LHCN-M2 (cell line): ENCODE data around the gene CHRNB4. TPM values are rescaled to one million over a fixed set of nuclear protein-coding genes. Genes with fewer than 3 reads are reported as not detected.
"Not testable (repeated sequence)": the region's sequence is repeated elsewhere in the genome, so short reads cannot be mapped to it uniquely, and the experiment has no call there.

Source experiments
- DNase-seq: peaks from one replicate; pipeline ENCODE4 v3.0.0-alpha.2; 2012; ENCODE audit warnings: low read depth
- polyA plus RNA-seq: library from polyadenylated mRNA; unstranded; fragments of >200 nt; gene quantifications from one replicate; pipeline ENCODE4 v1.2.1, GENCODE V29; 2012; ENCODE audit warnings: missing spikeins
- total RNA-seq: library from RNA; depleted of rRNA; stranded (reverse); fragments of >200 nt; gene quantifications from 2 replicates; pipeline ENCODE4 v1.2.3, GENCODE V29; 2014; rRNA removed

The CHRNB4 gene, protein sequence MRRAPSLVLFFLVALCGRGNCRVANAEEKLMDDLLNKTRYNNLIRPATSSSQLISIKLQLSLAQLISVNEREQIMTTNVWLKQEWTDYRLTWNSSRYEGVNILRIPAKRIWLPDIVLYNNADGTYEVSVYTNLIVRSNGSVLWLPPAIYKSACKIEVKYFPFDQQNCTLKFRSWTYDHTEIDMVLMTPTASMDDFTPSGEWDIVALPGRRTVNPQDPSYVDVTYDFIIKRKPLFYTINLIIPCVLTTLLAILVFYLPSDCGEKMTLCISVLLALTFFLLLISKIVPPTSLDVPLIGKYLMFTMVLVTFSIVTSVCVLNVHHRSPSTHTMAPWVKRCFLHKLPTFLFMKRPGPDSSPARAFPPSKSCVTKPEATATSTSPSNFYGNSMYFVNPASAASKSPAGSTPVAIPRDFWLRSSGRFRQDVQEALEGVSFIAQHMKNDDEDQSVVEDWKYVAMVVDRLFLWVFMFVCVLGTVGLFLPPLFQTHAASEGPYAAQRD
- not detected in 2 replicates for total RNA-seq
- polyA plus RNA-seq = not detected

DNA sequence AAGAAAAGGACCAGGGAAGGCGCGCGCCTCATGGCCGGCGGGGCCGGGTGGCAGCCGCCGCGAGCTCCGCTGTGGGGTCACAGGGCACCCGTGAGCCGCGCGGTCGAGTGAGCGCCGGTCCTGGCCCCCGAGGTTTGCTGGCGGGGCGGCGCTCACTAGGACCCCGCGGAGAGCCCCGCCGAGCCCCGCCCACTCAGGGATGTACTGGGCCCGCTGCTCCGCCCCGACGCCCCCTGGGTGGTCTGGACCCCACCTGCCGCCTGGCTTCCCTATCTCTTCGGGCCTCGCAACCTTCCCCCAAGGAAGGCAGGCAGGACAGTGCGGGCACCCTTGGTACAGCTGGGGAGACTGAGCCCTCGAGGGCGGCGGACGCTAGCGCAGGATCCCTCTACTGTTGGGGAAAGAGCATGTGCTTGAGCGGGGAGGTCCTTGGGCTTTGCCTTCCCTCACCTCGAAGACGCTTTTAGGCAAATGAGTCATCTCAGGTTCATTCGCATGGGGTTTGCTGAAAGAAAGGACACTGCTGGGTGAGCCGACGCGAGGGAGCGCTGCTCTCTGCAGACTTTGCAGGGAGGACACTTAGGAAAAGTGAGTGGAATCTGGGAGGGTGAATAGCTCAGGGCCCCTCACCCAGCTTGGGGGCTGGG, at the start of gene CHRNB4:
Gene CHRNB4 (minus strand): TSS at position 109 of the 647 bp plus-strand sequence. CDS start 77 bp downstream, at position 32.
- no peak for DNase-seq

DNA sequence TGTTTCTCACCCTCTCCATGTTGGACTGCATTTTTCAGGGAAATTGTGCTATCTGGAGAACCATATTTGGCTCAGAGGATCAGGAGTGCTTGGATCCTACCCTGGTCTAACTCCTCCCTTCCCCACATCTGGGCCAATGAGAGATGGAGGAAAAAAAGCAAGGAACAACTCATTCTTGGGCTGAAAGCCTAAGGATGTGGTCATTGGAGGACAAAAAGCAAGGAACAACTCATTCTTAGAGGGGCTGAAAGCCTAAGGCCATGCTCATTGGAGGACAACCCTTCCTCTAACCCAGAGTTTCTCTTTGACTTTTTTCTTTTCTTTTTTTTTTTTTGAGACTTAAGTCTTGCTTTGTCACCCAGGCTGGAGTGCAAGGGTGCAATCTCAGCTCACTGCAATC, 48.6 kb upstream of the CHRNB4 start:
- DNase-seq = no peak

DNA sequence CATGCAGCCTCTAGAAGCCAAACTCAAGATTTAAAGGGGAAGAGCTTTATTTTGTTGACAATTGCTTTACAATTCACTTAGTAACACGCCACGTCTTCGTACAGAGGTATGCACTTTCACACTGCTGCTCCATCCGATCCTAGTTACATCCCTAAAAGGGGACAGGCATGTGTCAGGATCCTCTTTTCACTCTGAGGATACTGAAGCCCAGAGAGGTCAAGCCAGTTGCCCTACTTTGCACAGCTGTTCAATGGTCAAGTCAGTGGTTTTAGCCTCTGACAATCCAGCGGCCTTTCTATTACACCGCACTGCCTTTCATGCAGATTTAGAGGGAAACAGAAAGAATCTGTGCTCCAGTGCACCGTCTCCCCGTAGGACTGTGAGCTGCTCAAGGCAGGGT, 44.9 kb upstream of the CHRNB4 start:
- DNase-seq = no peak

DNA sequence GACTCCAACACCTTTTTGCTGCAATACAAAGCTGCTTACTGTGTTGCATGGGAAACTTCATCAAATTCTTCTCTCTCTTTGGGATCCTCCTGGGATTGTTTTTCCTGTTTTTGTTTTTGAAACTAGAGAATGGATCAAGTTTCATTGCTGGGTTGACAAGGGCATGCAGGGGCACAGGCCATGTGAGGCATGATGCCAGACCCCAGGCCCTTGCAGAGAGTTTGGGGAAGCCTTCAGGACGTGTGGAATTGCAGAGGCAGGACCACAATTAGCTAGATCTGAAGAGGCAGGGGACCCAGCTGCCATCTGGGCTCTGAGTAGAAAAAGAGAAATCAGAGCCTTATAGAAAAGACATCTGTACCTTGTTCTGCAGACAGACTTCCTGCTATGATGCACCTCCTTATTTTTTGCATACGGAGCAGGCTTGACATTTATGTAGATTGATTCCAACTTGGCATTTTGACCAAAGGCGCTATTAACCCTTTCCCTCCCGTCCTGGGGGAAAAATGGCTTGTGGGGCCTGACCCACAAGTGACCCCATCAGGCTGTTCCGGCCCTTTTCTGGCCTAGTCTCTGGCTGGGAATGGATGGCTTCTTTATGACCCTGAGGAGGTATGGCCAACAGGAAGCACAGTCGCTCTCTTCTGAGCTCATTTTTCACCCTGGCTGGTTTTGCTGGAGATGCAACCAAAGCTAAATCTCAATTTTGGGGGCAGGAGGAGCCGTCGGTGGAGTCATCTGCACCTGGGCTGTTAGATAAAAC, 44.3 kb upstream of the CHRNB4 start:
- DNase-seq = no peak

DNA sequence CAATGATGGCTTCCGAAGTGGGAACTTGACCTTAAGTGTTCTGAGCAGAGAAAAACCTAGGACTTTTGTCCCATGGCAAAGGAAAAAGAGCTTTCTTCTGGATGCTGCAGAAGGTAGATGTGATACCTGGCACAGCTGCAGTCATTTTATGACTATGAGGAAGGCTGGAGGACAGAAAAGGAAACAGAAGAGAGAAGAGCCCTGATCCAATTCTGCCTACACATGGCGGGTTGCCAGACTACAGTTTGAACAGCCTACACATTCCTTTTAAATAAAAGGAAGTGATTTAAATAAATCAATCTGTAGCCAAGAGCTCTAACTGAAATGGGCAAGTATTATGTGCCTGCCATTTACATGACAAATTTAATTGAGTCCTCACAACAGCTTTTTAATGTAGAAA, 43.6 kb upstream of the CHRNB4 start:
- DNase-seq = no peak

DNA sequence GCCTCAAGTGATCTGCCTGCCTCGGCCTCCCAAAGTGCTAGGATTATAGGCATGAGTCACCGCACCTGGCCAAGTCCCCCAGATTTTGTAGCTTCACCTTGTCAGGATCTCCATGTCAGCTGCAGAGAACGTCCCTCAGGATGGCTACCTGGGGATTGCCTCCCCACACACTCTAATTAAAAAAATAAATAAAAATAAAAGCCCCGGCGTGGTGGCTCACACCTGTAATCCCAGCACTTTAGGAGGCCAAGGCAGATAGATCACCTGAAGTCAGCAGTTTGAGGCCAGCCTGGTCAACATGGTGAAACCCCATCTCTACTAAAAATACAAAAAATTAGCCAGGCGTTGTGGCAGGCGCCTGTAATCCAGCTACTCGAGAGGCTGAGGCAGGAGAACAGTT, 42.6 kb upstream of the CHRNB4 start:
- DNase-seq = not testable (repeated sequence)

DNA sequence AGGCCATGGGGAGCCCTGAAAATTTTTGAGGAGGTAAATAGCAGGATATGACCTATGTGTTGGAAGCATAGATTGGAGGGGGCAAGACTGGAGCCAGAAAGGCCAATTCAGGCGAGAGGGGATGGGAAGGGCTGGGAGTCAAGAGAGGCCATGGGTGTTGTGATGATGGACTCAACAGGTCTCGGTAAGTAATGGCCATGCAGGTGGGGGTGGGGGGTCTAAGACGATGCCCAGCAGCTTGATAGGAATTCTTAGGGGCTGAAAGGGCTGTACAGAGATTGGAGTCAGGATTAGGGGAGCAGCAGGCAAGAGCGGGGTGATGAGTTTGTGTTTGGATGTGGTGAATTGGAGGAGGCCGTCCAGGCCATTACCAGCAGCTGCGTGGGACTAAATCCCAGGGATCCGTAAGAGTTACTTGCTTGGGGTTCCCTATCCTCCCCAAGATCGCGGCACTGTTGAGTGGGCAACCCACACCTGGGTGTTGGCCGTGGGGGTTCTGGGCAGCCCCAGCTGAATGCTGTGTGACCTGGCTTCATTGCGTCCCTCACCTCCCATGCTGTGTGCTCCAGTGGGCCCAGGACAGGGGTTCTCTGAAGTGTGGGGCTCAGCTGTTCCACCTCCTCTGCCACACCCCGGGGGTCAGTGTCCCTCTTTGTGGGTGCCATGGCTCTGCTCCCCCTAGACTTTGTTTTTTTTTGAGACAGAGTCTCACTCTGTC, 41.8 kb upstream of the CHRNB4 start:
- no peak for DNase-seq

DNA sequence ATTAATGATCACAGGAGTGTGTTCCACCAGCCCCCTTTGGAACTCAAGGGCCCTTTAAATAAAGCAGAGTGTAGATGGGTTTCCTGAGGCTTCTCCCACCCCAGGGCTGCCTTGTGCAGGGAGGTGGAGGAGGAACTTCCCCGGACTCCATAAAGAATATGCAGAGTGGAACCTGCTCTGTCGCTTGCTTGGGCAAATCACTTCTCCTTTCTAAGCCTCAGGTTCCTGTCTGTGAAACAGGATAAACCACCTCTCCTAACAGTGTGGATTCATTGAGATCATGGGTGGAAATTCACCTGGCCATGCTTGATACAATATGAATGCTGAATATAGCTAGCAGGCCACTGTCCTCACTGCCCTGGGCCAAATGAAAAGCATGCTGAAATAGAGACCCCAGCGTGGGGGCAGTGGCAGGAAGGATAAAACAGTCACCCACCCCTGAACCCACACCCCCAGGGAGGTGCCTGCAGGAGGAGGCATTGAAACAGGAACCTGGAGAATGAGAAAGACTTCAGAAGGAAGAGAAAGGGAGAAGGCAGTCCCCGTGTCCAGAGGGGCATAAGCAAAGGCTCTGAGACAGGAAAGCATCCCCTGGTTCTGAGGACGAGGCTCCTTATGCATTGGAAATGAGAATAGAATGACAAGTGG, 41.1 kb upstream of the CHRNB4 start:
- no peak for DNase-seq

DNA sequence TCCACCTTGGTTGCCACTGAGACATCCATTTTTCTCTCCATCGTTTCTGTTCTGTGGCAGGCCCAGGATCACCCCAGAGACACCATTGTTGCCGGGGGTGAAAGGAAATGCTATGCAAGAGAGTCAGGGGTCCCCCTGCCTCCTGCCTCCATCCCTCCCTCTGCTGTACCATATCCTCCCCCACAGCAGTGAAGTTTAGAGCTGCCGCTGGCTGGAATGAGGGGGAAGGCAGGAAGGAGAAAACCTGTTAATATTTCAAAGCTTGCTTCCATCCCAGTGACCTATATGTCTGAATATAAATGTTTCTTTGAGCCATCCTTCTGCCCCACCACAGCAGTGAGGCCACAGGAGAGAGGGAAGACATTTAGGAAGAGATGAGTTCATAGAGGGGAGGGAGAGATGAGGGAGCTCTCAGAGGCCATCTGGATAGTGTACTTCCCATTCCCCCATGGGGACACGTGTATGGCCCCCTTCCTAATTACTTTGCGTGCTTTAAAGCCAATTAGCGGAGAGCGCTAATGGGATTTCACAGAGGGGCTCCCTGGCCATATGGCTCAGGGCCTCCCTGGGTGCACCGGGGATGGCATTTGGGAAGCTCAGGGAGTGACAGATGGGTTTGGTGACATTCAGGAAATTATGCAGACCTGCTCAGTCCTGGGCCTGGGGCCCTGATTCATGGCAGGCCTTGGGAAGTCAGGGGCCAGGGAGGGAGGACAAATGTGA, 40.4 kb upstream of the CHRNB4 start:
- DNase-seq = no peak

DNA sequence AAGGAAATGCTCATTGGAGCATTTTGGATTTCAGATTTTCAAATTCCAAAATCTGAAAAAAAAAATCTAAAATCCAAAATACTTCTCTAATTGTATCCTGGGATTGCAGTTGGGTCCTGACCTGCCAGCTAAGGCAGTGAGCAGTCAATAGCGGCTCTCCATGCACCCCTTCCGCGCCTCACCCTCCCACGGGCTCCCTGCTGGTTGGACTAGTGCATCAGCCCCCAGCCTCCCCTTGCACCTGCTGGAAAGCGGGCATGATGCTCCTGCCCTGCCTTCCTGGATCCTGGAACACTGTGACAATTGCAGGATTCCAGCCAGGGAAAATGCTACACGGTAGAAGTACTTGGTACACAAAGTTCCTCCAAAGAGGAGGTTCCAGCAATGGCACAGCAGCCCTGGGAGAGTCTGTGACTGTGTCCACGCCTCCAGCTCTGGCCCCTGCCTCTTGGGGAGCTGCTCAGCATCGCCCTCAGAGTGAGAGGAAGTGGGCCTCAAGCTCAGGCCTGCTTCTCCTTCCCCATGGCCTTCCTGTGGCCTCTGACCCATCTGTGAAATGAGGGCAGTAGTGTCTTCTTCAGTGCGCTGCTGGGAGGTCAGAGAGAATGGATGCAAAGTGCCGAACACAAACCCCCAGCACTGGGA, 39.5 kb upstream of the CHRNB4 start:
- no peak for DNase-seq

DNA sequence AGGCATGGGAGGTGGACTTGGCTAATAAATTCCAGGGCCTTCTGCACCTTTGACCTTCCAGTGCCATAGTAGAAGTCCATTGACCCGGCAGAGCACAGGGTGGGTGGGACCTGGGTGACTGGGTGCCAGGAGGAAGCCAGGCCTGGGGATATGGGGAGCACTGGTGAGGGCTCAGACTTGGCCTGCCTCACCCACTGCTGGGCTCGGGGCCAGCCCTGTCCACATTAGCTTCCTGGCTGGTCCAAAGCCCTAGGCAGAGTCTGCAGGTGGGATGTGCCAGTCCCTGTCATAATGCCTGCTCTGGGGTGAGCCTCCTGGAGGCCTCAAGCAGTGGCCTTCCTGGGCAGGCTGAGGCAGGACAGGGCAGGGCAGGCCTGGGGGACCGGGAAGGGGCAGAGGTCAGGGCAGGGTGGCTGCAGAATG, 38.1 kb upstream of the CHRNB4 start:
- no peak for DNase-seq

DNA sequence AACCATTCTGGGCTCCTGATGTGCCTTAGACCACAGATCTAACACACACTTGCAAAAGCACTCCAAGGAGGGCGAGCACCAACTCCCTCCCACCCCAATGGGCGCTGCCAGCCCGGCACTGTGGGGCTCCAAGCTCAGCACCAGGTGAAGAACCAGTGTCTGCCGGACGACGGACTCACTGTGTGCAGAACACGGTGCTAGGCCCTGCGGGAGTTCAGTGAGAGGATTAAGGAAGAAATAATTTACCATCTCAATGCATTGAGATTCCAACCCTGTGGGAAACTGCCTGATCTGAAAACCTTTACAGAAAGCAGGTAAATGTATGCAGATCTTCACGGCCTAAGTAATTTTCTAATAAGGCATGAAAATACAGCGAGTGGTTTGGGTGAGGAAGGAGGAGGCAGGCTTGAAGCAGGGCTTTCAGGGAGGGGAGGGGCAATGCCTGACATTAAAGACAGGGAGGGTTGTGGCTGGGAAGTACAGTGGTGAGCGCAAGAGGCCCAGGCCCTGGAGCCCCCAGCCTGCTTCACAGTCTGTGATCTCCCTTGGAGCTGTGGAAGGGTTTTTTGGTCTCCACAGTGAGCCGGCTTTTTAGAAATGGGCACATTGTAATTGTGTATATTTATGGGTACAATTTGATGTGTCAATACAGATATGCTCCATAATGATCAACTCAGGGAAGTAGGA, 35.6 kb upstream of the CHRNB4 start:
- no peak for DNase-seq

DNA sequence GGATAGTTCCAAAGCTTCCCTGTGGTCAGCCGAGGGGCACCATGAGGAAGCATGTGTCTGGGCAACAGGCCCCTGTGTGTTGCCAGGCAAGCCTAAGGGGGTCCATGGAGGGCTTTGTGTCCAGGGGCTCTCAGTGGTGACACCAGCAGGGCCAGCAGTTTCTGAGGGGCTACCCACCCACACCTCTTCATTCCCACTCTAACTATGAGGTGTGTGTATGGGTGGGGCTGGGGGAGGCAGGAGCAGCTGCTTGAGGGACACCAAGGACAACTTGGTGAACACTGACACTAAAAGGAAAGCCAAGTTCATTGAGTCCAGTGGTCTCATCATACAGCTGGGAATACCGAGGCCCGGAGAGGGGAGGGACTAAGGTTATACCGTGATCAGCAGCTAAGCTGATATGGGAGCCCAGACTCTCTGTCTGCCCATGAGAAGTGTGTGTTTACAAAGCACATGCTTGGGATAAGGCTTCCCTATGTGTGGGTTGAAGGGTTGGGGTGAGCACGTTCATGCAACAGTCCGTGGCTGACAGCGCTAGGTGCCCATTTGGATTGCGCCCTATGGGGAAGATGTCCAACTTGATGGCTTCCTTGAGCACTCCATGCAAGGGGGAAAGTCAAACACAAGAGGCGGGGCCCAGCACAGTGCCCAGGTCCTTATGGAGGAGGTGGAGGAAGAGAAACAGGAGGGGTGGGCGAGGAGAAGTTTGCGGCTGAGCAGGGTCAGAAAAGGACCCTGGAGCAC, 34.8 kb upstream of the CHRNB4 start:
- DNase-seq = no peak

DNA sequence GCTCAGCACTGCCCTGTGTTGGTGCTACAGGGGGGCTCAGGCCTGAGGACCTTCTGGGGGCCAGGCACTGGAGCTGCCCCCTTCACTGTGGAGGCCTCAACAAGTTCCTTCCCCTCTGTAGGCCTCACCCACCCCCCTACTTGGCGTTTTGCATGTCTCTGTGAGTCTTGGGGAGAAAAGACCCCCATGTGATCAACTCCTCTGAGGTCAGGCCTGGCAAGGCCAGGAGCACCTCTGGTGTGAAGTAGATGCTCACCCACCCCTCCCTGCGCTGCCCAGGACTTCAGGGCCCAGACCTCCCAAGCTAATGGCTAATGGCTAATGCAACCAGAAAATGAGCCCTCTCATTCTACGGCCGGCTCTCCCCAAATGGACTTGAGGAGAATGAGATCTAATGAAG, 34.2 kb upstream of the CHRNB4 start:
- DNase-seq = no peak

DNA sequence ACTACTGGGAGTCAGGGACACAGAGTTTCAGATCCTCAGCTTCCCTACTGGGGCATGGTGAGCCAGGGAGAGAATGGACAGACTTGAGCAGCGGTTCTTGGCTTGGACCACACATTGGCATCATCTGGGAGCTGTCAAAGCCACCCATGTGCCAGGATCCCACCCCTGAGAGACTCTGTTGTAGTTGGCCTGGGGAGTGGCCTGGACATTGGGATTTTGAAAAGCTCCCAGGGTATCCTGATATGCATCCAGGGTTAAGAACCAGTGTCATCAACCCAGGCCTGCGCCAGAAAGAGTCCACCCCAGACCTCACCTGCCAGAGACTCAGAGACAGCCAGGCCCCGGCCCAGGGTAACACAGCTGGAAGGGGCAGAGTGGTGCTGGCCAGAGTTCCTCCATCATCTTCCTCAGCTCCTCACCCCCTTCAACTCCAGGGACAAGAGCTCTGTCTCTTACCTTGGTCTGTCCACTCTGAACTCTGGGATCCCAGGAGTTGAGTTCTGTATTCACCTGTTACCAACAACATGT, 33.0 kb upstream of the CHRNB4 start:
- no peak for DNase-seq

DNA sequence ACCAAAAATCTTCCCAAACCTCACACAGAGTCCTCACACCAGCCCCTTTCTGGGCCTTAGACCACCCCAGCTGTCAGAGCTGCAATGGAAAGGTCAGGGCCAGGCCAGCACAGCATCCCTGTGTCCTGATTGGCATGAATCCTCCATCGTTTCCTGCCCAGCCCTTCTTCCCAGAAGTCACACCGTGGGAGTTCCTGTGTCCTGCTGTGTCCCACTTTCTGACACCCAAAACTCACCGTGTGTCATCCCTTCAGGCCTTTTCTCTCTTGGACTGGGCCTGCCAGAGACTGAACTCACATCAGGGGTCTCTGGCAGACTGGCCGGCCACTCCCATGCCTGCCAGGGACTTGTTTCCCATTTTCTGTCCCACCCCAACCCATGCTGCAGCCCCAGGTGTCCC, 32.5 kb upstream of the CHRNB4 start:
- DNase-seq = no peak

DNA sequence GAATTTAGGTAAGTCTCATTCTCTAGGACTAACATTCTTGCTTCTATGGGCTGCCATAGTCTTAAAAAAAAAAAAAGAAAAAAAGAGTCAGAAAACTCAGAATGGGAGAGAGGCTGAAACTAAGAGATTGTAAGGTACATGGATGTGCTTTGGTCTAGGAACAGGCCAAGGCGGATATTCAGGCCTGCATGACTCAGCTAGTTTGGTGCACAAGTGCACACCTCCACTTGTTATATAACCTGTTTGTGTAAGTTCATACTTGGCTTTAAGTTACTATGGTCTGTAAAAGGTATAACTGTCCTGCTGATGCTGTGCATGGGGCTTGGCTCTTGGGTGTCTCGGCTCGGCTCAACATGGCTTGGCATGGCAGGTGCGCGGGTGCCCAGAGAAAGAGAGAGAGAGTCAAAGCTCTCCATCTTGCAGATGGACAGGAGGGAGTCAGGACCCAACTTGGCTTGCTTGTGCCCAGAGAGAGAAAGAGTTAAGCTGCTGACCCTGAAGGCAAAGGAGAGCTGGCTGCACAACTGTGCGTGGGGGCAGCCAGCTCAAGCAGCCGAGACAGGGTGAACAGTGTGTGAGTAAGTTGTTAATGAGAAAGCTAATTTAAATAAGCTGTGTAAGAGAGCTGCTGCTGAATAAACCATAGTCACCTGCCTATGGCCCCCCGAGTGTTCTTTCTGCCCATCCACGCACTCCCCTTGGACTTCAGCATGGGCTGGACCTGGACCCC, 31.4 kb upstream of the CHRNB4 start:
- no peak for DNase-seq
